ENCODE results near the gene PDAP1.

DNA sequence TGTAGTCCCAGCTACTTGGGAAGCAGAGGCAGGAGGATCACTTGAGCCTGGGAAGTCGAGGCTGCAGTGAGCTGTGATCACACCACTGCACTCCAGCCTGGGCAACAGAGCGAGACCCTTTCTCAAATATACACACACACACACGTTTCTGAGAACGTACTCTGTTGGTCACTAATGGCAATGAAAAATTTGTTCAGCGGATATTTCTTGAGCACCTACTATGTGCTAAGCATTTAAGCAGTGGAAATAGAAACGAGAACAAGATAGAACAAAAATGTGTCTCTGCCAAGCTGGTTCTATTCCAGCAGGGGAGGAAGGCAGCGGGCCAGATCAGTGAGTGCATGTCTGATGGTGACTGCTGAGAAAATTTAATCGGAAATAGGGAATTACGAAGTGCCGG lies 25.2 kb downstream of the PDAP1 start:
- TF ChIP-seq, protein P1, sequence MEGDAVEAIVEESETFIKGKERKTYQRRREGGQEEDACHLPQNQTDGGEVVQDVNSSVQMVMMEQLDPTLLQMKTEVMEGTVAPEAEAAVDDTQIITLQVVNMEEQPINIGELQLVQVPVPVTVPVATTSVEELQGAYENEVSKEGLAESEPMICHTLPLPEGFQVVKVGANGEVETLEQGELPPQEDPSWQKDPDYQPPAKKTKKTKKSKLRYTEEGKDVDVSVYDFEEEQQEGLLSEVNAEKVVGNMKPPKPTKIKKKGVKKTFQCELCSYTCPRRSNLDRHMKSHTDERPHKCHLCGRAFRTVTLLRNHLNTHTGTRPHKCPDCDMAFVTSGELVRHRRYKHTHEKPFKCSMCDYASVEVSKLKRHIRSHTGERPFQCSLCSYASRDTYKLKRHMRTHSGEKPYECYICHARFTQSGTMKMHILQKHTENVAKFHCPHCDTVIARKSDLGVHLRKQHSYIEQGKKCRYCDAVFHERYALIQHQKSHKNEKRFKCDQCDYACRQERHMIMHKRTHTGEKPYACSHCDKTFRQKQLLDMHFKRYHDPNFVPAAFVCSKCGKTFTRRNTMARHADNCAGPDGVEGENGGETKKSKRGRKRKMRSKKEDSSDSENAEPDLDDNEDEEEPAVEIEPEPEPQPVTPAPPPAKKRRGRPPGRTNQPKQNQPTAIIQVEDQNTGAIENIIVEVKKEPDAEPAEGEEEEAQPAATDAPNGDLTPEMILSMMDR (IDR thresholded peaks at IDR 0.05) = no peak
- no peak for TF ChIP-seq POLR2A (IDR thresholded peaks at IDR 0.05)
